OCI-LY1 (cell line): Measurements from ENCODE around the gene NID2.

Experiments used
- EZH2 ChIP-seq: fragments of 200-600 bp; sonication (generic), shearing (Covaris generic); IDR thresholded peaks from 2 replicates; pipeline ENCODE4 v1.8.0; 2017; ENCODE audit warnings: borderline replicate concordance, mixed run types, mild to moderate bottlenecking, antibody characterized with exemption, low read length, moderate library complexity, mixed read lengths
- TF ChIP-seq, protein P1 (sequence below): fragments of 200-600 bp; sonication (generic), shearing (Covaris generic); IDR thresholded peaks from 2 replicates; pipeline ENCODE4 v1.5.1; 2017; ENCODE audit warnings: mild to moderate bottlenecking, antibody characterized with exemption, low read length, moderate library complexity, mixed read lengths

- TF ChIP-seq, protein P1, sequence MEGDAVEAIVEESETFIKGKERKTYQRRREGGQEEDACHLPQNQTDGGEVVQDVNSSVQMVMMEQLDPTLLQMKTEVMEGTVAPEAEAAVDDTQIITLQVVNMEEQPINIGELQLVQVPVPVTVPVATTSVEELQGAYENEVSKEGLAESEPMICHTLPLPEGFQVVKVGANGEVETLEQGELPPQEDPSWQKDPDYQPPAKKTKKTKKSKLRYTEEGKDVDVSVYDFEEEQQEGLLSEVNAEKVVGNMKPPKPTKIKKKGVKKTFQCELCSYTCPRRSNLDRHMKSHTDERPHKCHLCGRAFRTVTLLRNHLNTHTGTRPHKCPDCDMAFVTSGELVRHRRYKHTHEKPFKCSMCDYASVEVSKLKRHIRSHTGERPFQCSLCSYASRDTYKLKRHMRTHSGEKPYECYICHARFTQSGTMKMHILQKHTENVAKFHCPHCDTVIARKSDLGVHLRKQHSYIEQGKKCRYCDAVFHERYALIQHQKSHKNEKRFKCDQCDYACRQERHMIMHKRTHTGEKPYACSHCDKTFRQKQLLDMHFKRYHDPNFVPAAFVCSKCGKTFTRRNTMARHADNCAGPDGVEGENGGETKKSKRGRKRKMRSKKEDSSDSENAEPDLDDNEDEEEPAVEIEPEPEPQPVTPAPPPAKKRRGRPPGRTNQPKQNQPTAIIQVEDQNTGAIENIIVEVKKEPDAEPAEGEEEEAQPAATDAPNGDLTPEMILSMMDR = no peak
- no peak for TF ChIP-seq EZH2
Observed at GRCh38 chr14:52007637-52008036, 61.2 kb downstream of the NID2 start.
